DMS153 treated with DMSO at 0.1 percent for 48 hours (cell line): Measurements from ENCODE around the gene KRT8.
"Not testable (repeated sequence)": the region's sequence is repeated elsewhere in the genome, so short reads cannot be mapped to it uniquely, and the experiment has no call there.

ENCODE experiments used
- DNase-seq: peaks from one replicate; lab custom pipeline; 2025; ENCODE audit not compliant: unreplicated experiment; lab: John Stamatoyannopoulos, UW

The KRT8 gene

DNA sequence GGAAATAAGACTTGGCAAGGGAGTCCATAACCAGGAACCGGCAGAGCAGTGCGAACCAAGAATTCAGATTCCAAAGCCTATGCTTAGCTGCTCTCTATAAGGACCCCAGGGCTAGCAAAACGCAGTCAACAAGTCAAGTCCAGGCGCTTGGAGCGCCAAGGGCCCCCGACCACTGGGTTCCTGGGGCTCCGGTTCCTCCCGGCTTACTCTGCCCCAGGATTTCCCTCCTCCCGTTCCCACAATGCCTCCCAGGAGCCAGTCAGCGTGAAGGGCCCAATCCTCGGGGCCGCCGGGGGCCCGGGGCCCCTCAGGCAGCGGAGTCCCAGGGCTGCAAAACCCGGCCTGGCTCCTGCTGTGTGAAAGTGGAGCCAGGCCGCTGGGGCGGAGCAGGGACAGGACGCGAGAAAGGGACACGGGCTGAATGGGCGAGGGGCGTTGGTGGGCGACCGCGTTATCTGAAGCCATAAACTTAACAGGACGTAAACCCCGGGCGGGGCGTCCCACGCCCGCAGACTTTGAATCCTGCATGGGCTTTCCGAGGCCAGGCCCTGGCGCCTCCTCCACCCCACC lies 1.5 kb downstream of the KRT8 start:
- DNase-seq: peak; percentile 30

DNA sequence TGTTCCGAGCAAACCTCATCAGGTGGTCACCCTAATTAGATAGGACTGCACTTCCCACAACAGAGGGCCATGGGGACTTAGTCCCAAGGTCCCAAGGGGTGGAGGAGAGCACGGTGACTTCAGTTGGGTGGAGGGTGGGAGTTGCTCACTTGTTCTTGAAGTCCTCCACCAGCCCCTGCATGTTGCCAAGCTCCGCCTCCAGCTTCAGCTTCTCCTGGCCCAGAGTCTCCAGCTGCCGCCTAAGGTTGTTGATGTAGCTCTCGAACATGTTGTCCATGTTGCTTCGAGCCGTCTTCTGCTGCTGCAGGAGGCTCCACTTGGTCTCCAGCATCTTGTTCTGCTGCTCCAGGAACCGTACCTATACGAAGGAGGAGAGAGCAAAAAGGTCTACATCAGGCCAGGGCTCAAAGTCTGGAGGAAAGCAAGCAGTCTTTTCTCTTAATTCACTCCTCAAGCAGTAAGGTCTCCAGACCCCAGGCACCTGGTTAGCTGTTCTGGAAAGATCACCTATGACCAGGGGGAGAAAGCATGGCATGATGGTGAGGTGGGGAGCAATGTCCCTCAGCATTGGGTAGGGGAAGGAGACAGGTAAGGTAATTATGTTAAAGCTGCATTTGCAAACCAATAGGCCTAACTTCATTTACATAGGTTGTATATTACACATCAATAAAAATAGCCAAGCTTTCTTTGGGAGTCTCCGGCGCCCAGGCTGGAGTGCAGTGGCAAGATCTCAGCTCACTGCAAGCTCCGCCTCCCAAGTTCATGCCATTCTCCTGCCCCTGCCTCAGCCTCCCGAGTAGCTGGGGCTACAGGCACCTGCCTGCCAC lies 2.9 kb downstream of the KRT8 start:
- DNase-seq: no peak

- no peak for DNase-seq
Measured at GRCh38 chr12:52900896-52901714, 3.8 kb downstream of the KRT8 start.

- DNase-seq: no peak
Measured at GRCh38 chr12:52900166-52900895, 4.5 kb downstream of the KRT8 start.

GRCh38 chr12:52899338-52900035 lies 5.4 kb downstream of the KRT8 start:
- no peak for DNase-seq

- no peak for DNase-seq
Measured at GRCh38 chr12:52896190-52897100, 8.4 kb downstream of the KRT8 start.

- DNase-seq: no peak
Measured at GRCh38 chr12:52895726-52896189, 9.1 kb downstream of the KRT8 start.

- DNase-seq: no peak
Measured at GRCh38 chr12:52892974-52893373, 11.9 kb downstream of the KRT8 start.

DNA sequence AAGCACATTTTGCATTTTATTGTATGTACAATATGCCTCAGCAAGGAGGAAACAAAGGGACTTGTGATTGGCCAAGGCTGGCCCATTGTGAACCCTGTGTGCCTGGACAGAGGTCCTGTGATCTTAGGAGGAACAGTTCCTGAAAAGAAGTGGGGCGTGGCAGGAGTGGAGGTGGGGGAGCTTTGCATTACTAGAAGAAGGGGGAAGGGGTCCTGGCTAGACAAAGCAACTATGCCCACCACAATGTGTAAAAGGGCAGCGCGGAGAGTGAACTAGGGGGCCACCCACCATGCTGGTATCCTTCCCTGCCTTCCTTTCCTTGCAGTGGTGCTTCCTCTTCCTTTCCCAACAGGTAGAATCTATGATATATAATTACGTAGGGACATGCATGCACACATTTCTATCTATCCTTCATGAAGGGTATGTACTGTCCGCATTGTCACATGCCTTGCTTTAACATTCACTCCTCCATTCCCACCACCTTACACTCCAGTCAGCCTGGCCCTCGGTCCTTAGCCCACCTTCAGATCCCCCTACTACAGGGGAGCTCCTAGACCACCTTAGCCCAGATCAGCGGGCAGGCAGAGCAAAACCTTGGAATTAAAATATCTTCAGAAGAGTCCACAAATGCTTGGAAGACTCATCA lies 12.5 kb downstream of the KRT8 start:
- DNase-seq: no peak

DNA sequence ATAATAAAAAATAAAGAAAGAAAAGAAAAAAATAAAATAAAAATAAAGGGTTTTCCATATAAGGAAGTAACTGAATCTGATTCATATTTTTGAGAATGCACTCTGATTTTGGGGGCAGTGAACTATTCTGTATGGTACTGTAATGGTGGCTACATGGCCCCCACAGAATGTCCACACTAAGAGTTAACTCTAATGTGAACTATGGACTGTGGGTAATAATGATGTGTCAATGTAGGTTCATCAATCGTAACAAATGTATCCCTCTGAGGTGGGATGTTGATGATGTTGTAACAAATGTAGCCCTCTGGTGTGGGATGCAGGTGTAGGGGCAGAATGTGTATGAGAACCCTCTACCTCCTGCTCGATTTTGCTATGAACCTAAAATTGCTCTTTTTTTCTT lies 13.8 kb downstream of the KRT8 start:
- no peak for DNase-seq

GRCh38 chr12:52890417-52890816 lies 14.5 kb downstream of the KRT8 start:
- no peak for DNase-seq

GRCh38 chr12:52884526-52885293 lies 20.2 kb downstream of the KRT8 start:
- peak; percentile 67 for DNase-seq

GRCh38 chr12:52880499-52880898 lies 24.4 kb downstream of the KRT8 start:
- not testable (repeated sequence) for DNase-seq

- DNase-seq: peak; percentile 85
Measured at GRCh38 chr12:52879394-52880351, 25.2 kb downstream of the KRT8 start.

DNA sequence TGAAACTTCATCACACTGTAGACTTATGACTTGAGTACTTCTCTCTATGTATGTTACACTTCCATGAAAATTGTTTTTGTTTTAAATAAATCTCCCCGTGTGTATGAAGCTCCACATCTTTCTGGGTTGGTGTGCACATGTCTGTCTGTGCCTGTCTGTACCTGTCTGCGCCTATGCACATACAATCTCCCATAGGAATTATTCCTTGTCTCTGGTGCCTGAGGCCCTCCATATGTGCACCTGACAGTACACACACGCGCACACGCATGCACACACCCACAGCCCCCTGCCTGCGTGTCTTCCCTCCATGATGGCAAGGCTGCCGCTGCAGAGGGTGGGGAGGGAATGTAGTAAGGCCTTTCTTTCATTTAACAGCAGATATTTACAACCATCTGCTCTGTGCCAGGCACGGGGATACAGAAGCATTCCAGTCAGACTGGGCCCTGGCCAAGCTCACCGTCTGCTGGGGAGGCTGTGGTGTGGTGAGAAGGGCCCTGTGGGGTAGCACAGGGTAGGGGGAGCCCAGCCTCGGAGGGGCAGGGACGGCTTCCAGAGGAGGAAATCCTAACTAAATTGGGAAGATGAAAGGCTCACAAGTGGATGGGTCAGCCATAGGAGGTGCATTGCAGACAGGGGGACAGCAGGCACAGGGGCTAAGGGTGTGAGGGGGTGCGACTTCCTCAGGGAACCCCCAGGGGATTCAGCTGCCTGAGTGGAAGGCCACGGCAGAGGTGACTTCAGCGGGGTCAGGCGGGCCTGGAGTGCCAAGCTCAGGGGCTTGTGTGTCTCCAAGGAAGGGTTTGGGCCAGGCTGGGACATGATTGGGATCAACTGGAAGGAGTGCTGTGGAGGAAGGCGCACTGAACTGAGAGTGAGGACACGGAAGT lies 26.1 kb downstream of the KRT8 start:
- DNase-seq: no peak

- no peak for DNase-seq
Measured at GRCh38 chr12:52877242-52877641, 27.6 kb downstream of the KRT8 start.
